Vagina (tissue), 2 donors: ENCODE measurements around the gene METTL3. TPM values are rescaled to one million over a fixed set of nuclear protein-coding genes. Genes with fewer than 3 reads are reported as not detected.

Experiments
- DNase-seq, 2 donors: peaks; one replicate each; pipeline ENCODE4 v3.0.0-alpha.2; 2017; ENCODE audit errors: extremely low spot score in 2 of 2
- H3K27ac ChIP-seq: fragments of 200-600 bp; sonication (generic); one replicate; pipeline ENCODE4 v1.5.1; 2019
- H3K27me3 ChIP-seq: fragments of 200-600 bp; sonication (generic); one replicate; pipeline ENCODE4 v1.5.1; 2019
- H3K36me3 ChIP-seq, 2 donors: fragments of 200-600 bp; sonication (generic); one replicate each; pipeline ENCODE4 v1.5.1; 2017 to 2019
- H3K4me1 ChIP-seq: fragments of 200-600 bp; sonication (generic); one replicate; pipeline ENCODE4 v1.5.1; 2019
- H3K4me3 ChIP-seq, 2 donors: fragments of 200-600 bp; sonication (generic); 1 replicate in 1 of 2; 2 replicates in 1 of 2; pipeline ENCODE4 v1.5.1; 2016 to 2019
- H3K9me3 ChIP-seq: fragments of 200-600 bp; sonication (generic); one replicate; pipeline ENCODE4 v1.5.1; 2019
- POLR2A ChIP-seq, 2 donors: fragments of 450-650 bp; IDR thresholded peaks; one replicate each; pipeline ENCODE4 v1.6.1; 2017; ENCODE audit warnings: antibody characterized with exemption in 2 of 2, mild to moderate bottlenecking in 2 of 2, moderate library complexity in 2 of 2
- POLR2AphosphoS5 ChIP-seq, 2 donors: sonication (generic); formaldehyde crosslinking; IDR thresholded peaks; one replicate each; pipeline ENCODE4 v1.9.0; 2017; ENCODE audit warnings: antibody characterized with exemption in 2 of 2, mild to moderate bottlenecking in 2 of 2, low read depth in 1 of 2; ENCODE audit not compliant: insufficient read depth in 1 of 2
- intact Hi-C: fragments of 100-400 bp; cut with DNase I; formaldehyde crosslinking; loops from one replicate; pipeline ENCODE4 v1.15.1; 2023
- total RNA-seq: library from RNA; depleted of rRNA; stranded (reverse); fragments of >200 nt; gene quantifications from one replicate; pipeline ENCODE4 v1.2.3, GENCODE V29; 2016
- TF ChIP-seq, protein P1 (sequence below), 3 experiments: fragments of 450-650 bp in 2 of 3; fragments of 200-600 bp in 1 of 3; sonication (generic) in 1 of 3; IDR thresholded peaks; one replicate each; pipeline ENCODE4 v1.5.1; 2017 to 2019; ENCODE audit warnings: antibody characterized with exemption in 3 of 3, mild to moderate bottlenecking in 2 of 3, moderate library complexity in 2 of 3

Gene METTL3
- total RNA-seq, 1 donor from 2014 or later: 71.5 TPM

DNA sequence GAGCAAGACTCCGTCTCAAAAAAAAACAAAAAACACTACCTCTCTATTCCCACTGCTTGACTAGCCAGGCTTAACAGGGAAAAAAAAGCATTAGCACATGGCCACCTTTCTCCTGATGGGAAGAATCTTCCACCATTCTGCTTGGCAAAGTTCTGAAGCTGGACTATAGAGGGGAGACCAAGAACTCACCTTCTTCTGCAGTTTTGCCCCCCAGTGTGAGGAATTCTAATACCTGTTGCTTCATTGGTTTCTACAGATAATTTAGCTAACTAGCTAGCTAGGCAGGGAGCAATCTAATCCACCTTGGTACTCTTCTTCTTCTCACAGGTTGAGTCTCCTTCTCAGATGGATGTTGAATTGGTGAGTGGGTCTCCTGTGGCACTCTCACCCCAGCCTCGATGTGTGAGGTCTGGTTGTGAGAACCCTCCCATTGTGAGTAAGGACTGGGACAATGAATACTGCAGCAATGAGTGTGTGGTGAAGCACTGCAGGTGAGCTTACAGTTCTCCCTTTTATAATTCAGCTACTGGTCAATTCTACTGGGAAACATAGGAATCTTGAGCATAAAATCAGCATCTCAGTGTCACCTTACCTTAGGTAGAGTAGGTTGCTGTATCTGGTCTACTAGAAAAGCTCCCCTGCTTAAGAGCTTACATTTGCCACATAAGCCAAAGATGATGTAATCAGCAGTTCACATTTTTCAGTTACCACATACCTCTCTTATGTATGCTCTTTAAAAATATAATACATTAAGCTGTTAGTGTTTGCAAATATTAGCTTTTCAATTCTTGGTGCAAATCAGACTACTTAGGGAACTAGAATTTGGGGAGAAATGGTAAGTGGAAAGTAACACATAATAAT, 16.0 kb downstream of the METTL3 start:
- peaks cover 0 to 84% of the 10 kb centered on the region in 2 donors for H3K36me3 ChIP-seq
- H3K4me1 ChIP-seq: no peaks in the 10 kb centered on the region
- H3K27ac ChIP-seq: no peak overlapping the region
- H3K9me3 ChIP-seq: no peaks in the 10 kb centered on the region
- H3K27me3 ChIP-seq: no peaks in the 10 kb centered on the region
- no peak overlapping the region for H3K4me3 ChIP-seq
- no peak for TF ChIP-seq POLR2A (IDR thresholded peaks at IDR 0.05)
- no peak for TF ChIP-seq POLR2AphosphoS5 (IDR thresholded peaks at IDR 0.05; ENCODE audit: insufficient read depth in 1 of 2, low read depth in 1 of 2)
- TF ChIP-seq, protein P1, sequence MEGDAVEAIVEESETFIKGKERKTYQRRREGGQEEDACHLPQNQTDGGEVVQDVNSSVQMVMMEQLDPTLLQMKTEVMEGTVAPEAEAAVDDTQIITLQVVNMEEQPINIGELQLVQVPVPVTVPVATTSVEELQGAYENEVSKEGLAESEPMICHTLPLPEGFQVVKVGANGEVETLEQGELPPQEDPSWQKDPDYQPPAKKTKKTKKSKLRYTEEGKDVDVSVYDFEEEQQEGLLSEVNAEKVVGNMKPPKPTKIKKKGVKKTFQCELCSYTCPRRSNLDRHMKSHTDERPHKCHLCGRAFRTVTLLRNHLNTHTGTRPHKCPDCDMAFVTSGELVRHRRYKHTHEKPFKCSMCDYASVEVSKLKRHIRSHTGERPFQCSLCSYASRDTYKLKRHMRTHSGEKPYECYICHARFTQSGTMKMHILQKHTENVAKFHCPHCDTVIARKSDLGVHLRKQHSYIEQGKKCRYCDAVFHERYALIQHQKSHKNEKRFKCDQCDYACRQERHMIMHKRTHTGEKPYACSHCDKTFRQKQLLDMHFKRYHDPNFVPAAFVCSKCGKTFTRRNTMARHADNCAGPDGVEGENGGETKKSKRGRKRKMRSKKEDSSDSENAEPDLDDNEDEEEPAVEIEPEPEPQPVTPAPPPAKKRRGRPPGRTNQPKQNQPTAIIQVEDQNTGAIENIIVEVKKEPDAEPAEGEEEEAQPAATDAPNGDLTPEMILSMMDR (IDR thresholded peaks at IDR 0.05): no peak
- no peak for DNase-seq
- intact Hi-C loops: no loop called here

DNA sequence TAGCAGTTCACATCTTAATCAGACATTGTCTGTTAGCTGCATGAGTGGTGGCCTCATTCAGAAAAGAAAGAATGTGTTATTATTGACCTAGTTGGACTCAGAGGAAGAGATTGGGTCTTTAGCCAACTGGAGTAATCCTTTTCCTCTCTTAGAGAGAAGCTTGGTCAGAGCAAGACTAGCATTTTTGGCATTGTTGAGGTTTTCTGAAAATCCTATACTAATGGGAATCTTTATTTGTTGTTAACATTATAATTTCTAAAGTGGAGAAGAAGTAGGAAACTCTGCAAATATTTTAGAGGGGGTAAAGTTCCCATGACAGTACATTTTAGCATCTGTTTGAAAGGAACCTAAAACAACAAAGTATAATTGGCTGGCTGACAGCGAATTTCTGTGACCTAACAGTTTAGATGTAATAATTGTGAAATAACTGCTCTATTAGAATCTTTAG, 24.5 kb downstream of the METTL3 start:
- Histone ChIP-seq H3K36me3 (peaks cover 0 to 37% of the 10 kb centered on the region in 2 donors), H3K27ac (no peak overlapping the region), H3K9me3 (no peaks in the 10 kb centered on the region), H3K27me3 (no peaks in the 10 kb centered on the region), H3K4me3 (no peak overlapping the region), H3K4me1 (peaks cover 6% of the 10 kb centered on the region)
- DNase-seq: no peak
- TF ChIP-seq POLR2A (IDR thresholded peaks at IDR 0.05) (no peak), POLR2AphosphoS5 (IDR thresholded peaks at IDR 0.05; ENCODE audit: insufficient read depth in 1 of 2, low read depth in 1 of 2) (no peak)
- TF ChIP-seq, protein P1 (IDR thresholded peaks at IDR 0.05): no peak
- intact Hi-C loops: no loop called here

DNA sequence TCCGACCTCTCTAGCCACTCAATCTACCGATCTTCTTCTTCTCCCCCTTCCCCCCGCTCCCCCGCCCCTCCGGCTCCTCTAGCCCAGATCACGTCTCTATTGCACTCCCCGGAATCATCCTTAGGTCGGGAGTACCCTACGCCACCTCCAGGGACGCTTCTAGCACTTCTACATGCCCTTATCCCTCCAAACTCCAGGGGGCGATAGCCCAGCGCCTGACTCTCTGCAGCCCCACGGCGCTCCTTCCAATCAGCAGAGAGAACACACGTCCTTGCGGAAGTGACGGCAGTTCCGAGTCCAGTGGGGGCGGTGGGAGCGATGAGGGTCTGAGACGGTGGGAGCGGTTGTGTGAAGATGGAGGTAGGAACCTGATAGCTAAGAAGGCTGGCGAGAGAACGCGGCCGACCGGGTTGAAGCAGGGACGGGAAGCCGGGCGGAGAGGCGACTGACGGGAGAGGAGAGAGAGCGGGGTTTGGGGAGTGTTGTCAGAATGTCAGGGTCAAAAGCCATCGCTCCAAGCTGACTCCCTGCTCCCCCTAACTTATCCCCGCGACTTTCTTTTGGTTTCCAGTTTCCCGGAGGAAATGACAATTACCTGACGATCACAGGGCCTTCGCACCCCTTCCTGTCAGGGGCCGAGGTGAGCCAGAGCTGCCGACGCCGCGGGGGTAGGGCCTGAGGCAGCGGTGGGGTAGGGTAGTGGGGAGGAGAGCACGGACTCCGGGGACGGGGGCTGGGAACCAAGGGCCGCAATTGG, 34.0 kb downstream of the METTL3 start, which contains the start of the genes RAB2B and TOX4:
Gene RAB2B (minus strand): TSS at position 35 of the 757 bp plus-strand sequence. CDS start 87 bp downstream, outside the sequence.
Gene TOX4 (plus strand): TSS at position 271 of the 757 bp plus-strand sequence. CDS start 84 bp downstream, at position 355.
- peaks cover 31% of the 10 kb centered on the region for H3K4me1 ChIP-seq
- no peaks in the 10 kb centered on the region for H3K9me3 ChIP-seq
- H3K4me3 ChIP-seq: peak within 1 kb of the TSS; percentile 76 to 92
- intact Hi-C loops: no loop called here
- H3K27me3 ChIP-seq: no peaks in the 10 kb centered on the region
- TF ChIP-seq, protein P1 (IDR thresholded peaks at IDR 0.05): peak; percentile 71 to 98 (median 90)
- TF ChIP-seq POLR2A (IDR thresholded peaks at IDR 0.05) (peak in 1 of 2 donors; percentile 54), POLR2AphosphoS5 (IDR thresholded peaks at IDR 0.05; ENCODE audit: insufficient read depth in 1 of 2, low read depth in 1 of 2) (peak; percentile 91 to 92)
- H3K36me3 ChIP-seq: peaks cover 0 to 7% of the 10 kb centered on the region in 2 donors
- DNase-seq: peak; percentile 97 to 99
- peak within 1 kb of the TSS; percentile 81 for H3K27ac ChIP-seq

DNA sequence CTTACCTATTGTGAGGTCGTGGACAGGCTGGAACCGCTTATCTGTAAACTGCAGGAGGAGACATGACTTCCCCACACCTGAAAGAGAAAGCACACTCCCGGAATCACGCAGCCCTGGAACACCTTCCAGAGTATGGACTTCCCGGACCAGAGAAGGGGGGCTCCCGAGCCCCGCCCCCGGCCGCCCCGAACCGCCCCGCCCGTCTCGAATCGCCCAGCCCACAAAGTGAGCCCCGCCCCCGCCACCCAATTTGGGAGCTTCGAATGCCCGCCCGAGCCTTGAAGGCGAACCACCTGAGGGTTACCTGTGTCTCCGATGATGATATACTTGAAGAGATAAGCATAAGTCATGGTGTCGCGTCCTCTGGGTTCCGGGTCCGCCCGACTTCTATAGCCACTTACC, 34.6 kb downstream of the METTL3 start:
- no peak for TF ChIP-seq POLR2AphosphoS5 (IDR thresholded peaks at IDR 0.05; ENCODE audit: insufficient read depth in 1 of 2, low read depth in 1 of 2)
- TF ChIP-seq, protein P1 (IDR thresholded peaks at IDR 0.05): no peak
- no peak for TF ChIP-seq POLR2A (IDR thresholded peaks at IDR 0.05)
- H3K27me3 ChIP-seq: no peaks in the 10 kb centered on the region
- peaks cover 30% of the 10 kb centered on the region for H3K4me1 ChIP-seq
- H3K27ac ChIP-seq: peak overlapping the region; percentile 81
- intact Hi-C loops: no loop called here
- peaks cover 0 to 7% of the 10 kb centered on the region in 2 donors for H3K36me3 ChIP-seq
- no peaks in the 10 kb centered on the region for H3K9me3 ChIP-seq
- DNase-seq: no peak
- H3K4me3 ChIP-seq: peak overlapping the region; percentile 76 to 92
